Progenitor cell of endocrine pancreas (in vitro differentiated cells): ENCODE results near the gene RELB. TPM values are rescaled to one million over a fixed set of nuclear protein-coding genes. Genes with fewer than 3 reads are reported as not detected.
A peak's percentile ranks its signal among the peaks of the same experiment; 100 is the strongest.

Source experiments
- DNase-seq: peaks from one replicate; pipeline ENCODE4 v3.0.0; 2021; ENCODE audit warnings: low spot score; ENCODE audit not compliant: unreplicated experiment
- H3K27ac Mint-ChIP-seq: 2 replicates; pipeline ENCODE4 v1.8.0; 2021; ENCODE audit warnings: mild to moderate bottlenecking, moderate library complexity, mixed read lengths
- H3K27me3 Mint-ChIP-seq: 2 replicates; pipeline ENCODE4 v1.8.0; 2021; ENCODE audit warnings: mixed read lengths
- H3K36me3 Mint-ChIP-seq: 2 replicates; pipeline ENCODE4 v1.8.0; 2022; ENCODE audit warnings: mixed read lengths; ENCODE audit not compliant: insufficient read depth
- H3K4me1 Mint-ChIP-seq: 2 replicates; pipeline ENCODE4 v1.8.0; 2021; ENCODE audit warnings: low read depth, mixed read lengths
- H3K4me3 Mint-ChIP-seq: 2 replicates; pipeline ENCODE4 v1.8.0; 2021; ENCODE audit warnings: low read depth, mild to moderate bottlenecking, moderate library complexity, mixed read lengths
- H3K9me3 Mint-ChIP-seq: 2 replicates; pipeline ENCODE4 v1.8.0; 2021; ENCODE audit warnings: low read depth, mixed read lengths
- CTCF ChIP-seq: fragments of 200-600 bp; sonication (generic); IDR thresholded peaks from one replicate; pipeline ENCODE4 v1.5.0; 2021; ENCODE audit warnings: antibody characterized with exemption, mild to moderate bottlenecking; ENCODE audit not compliant: unreplicated experiment
- total RNA-seq: library from RNA; stranded (reverse); gene quantifications from 2 replicates; pipeline ENCODE4 v1.2.1, GENCODE V29; 2021

Gene RELB
- total RNA-seq, 1 donor from 2014 or later, result 6.8 TPM

GRCh38 chr19:45011959-45012358 is 10.7 kb downstream of the RELB start:
- no peak overlapping the region for H3K27ac Mint-ChIP-seq
- DNase-seq, result no peak
- no peaks in the 10 kb centered on the region for H3K4me1 Mint-ChIP-seq
- H3K4me3 Mint-ChIP-seq, result no peak overlapping the region
- H3K9me3 Mint-ChIP-seq, result no peaks in the 10 kb centered on the region
- peaks cover 2% of the 10 kb centered on the region for H3K36me3 Mint-ChIP-seq
- TF ChIP-seq CTCF, result no peak
- H3K27me3 Mint-ChIP-seq, result no peaks in the 10 kb centered on the region

DNA sequence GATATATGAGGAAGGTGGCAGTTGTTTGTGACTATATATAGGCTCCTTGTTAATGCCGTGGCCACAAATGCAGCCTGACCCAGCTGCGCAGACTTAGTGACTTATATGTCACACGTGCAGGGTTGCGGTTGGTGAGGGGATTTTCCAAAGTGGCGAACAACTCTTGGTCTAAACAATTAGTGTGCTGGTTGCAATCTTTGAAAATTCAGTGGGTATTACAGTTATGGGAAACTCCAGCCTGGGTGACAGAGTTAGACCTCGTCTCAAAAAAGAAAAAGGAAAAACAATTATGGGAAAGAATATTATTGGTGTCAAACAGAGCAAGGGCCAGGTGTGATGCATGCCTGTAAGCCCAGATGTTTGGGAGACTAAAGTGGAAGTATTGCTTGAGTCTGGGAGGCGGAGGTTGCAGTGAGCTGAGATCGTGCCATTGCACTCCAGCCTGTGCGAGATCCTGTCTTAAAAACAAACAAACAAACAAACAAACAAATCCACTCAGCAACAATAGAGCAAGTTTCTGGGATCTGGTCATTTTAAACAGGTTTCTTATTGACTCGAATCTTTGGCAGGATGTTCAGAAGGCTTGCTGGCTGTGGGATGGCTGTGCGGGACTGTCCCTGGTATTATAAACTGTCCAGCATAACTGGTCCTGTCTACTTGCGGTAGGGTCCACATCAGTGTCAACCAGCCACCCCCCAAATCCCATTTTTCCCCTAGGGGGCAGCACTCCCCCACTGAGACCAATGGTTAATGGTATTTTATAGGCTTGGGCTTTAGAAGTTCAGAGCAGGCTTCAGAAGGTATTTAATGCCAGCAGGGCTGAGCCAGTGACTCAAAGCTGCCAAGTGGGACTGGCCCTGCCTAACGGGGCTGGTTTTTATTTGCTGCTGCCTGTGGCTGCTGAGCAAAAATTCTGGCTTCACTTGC is 15.4 kb downstream of the RELB start:
- no peak overlapping the region for H3K27ac Mint-ChIP-seq
- H3K36me3 Mint-ChIP-seq, result no peaks in the 10 kb centered on the region
- no peaks in the 10 kb centered on the region for H3K27me3 Mint-ChIP-seq
- no peaks in the 10 kb centered on the region for H3K9me3 Mint-ChIP-seq
- no peaks in the 10 kb centered on the region for H3K4me1 Mint-ChIP-seq
- peak; percentile 69 for TF ChIP-seq CTCF
- peak; percentile 56 for DNase-seq
- H3K4me3 Mint-ChIP-seq, result no peak overlapping the region

DNA sequence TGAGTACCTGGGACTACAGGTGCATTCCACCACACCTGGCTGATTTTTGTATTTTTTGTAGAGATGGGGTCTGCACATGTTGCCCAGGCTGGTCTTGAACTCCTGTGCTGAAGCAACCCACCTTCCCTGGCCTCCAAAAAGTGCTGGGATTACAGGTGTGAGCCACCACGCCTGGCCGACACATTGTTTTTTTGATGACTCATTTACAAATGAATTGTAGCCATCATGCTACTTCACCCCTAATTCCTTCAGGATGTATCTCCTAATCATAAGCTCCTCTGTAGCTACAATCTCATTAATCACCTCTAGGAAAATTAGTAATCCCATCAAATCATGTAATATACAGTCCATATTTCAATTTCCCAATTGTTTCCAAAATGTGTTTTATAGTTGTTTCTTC is 17.9 kb downstream of the RELB start:
- Mint-ChIP-seq H3K9me3 (no peaks in the 10 kb centered on the region), H3K27me3 (no peaks in the 10 kb centered on the region), H3K36me3 (no peaks in the 10 kb centered on the region), H3K4me1 (no peaks in the 10 kb centered on the region), H3K4me3 (no peak overlapping the region), H3K27ac (no peak overlapping the region)
- TF ChIP-seq CTCF, result no peak
- DNase-seq, result no peak

GRCh38 chr19:45020071-45020470 is 18.8 kb downstream of the RELB start:
- TF ChIP-seq CTCF, result no peak
- Mint-ChIP-seq H3K27me3 (no peaks in the 10 kb centered on the region), H3K4me1 (no peaks in the 10 kb centered on the region), H3K36me3 (no peaks in the 10 kb centered on the region), H3K27ac (no peak overlapping the region), H3K9me3 (no peaks in the 10 kb centered on the region), H3K4me3 (no peak overlapping the region)
- no peak for DNase-seq

DNA sequence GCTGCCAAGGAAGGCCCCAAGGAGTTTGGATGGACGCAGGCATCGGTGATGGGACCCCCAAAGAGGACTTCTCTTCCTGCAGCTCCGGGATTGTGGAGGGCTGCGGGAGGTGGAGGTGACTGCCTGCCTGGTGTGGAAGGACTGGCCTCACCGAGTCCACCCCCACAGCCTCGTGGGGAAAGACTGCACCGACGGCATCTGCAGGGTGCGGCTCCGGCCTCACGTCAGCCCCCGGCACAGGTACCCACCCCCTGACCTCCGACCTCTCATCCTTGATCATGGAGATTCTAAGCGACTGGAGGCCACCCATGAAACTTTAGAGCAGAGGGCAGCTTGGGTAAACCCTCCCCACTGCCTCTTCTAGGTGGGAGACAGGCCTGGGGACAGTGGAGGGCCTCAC is 20.7 kb downstream of the RELB start:
- Mint-ChIP-seq H3K9me3 (no peaks in the 10 kb centered on the region), H3K36me3 (no peaks in the 10 kb centered on the region), H3K4me3 (no peak overlapping the region), H3K27ac (peak overlapping the region; percentile 41), H3K4me1 (no peaks in the 10 kb centered on the region), H3K27me3 (no peaks in the 10 kb centered on the region)
- DNase-seq, result no peak
- TF ChIP-seq CTCF, result no peak
